AG09319 (cell line): Measurements from ENCODE around the gene TAF4B.
"Not testable (repeated sequence)": the region's sequence is repeated elsewhere in the genome, so short reads cannot be mapped to it uniquely, and the experiment has no call there.

ENCODE experiments used
- DNase-seq: peaks from one replicate; pipeline ENCODE4 v3.0.0-alpha.2; 2010; ENCODE audit warnings: low read depth; ENCODE audit errors: extremely low read depth
- TF ChIP-seq, protein P1 (sequence below): IDR thresholded peaks from 2 replicates; pipeline ENCODE4 v1.5.1; 2011; ENCODE audit warnings: low read depth, mild to moderate bottlenecking, inconsistent platforms, low read length, moderate library complexity

TAF4B gene

DNA sequence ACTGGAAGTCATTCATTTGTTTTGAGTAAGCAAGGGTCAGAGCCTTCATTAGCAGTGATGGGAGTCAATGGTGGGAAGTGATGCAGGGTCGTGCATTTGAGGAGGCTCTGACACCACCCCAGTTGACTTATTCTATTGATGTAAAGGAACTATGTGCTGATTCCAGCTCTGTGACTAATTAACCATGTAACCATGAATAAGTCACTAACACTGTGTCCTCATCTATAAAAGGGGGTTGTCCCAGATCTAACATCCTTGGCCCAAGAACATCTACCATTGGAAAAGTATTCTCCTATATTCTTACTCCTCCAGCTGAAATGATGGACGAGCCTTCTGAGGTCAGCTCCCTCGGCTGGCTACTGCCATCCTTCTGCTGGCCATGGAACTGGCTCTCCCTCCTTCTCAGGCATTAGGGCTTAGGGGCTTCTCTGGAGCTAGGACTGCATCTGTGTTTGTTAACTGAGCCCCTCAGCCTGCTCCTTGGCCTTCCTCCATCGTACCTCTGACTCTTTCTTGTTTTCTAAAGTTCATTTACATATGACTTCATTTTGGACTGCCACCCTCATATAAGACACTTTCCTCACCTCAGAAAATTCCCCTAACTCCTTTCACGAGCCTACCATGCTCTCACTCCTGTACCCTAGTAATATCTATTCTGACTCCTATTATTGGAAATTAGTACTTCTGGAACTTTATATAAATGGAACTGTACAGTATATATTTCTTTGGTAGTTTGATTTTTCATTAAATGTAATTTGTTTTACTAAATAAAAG is 206.6 kb downstream of the TAF4B start:
- TF ChIP-seq, protein P1, sequence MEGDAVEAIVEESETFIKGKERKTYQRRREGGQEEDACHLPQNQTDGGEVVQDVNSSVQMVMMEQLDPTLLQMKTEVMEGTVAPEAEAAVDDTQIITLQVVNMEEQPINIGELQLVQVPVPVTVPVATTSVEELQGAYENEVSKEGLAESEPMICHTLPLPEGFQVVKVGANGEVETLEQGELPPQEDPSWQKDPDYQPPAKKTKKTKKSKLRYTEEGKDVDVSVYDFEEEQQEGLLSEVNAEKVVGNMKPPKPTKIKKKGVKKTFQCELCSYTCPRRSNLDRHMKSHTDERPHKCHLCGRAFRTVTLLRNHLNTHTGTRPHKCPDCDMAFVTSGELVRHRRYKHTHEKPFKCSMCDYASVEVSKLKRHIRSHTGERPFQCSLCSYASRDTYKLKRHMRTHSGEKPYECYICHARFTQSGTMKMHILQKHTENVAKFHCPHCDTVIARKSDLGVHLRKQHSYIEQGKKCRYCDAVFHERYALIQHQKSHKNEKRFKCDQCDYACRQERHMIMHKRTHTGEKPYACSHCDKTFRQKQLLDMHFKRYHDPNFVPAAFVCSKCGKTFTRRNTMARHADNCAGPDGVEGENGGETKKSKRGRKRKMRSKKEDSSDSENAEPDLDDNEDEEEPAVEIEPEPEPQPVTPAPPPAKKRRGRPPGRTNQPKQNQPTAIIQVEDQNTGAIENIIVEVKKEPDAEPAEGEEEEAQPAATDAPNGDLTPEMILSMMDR = no peak
- DNase-seq = no peak

DNA sequence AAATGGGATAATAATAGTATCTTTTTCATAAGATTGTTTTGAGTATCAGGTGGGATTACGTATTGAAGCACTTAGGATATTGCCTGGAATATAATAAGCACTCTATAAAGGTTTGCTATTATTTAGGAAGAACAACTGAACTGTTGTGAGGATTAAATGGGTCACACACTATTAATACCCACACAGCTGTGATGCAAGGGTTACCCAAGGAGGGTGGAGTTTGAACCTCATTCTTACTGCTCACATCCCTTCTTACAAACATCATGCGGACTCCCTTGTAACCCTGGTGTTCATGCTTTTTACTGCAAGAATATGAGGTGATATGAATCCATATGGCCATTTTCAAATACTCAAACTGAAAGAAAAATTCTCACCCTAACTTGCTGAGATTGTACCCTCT is 208.6 kb downstream of the TAF4B start:
- no peak for DNase-seq
- TF ChIP-seq, protein P1 = no peak

DNA sequence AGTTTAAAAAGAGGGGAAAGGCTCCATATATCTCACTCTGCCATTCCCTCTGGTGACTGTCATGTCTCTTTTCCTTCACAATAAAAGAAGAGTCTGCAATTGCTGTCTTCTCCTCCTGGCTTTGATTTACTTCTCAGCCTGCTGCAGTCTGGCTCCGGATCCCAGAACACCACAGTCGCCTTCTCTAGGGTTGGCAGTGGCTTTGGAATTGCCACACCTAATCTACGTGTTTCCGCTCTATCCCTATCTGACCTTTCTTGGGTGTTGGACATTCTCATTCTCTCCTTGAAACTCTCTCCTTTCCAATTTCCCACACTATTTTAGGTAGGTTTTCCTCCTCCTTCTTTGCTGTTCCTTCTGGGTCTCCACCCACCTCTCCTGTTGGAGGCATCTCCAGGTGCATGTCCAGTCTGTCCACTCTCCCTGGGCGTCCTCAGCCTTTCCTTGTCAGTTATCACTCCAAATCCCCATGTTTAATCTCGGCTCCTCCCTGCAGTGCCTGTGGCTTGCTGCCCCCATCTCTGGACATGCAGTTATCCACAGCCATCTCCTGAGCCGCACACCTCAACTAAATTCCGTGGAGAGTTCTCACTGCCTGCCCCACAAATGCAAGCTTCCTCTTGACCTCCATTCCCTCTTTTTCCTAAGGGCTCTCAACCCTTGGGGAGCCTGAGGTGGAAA is 209.3 kb downstream of the TAF4B start:
- DNase-seq = no peak
- TF ChIP-seq, protein P1 = no peak

DNA sequence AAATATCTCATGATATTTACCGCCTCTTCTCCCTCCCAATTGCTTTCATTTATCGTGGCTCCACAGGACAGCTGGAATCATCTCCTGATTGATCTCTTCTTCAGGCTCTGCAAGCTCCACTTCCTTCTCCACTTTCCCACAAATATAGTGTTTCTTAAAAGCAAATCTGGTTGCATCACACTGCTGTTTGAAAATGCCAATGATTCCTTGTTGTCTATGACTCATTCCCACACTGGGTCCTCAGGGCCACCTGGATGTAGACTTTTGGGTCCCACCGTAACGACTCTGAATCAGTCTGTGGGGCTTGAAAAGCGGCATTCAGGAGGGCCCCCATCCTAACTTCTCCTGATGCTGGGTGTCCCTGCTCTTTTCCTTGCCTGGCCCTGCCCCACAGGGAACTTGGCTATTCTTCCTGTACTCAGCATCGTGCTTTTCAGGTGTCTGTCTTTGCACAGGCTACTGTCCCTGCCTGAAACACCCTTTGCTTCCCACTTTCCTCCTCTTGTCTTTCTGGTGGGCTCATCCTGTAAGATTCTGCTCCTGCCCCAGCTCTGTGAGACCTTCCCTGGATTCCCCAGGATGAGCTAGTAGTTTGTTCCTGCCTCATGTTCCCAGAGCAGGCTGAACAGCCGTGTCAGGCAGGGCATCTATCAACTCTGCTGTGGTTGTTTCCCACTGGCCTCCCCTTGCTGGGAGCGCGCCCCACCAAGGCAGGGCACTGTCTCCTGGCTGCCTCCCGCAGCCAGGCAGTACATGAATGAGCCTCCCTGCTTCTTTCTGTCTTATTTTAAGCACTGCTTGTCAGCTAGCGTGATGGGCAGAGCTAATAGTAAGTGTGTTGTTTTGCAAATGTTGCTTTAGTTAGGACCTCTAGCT is 210.2 kb downstream of the TAF4B start:
- peak; percentile 22 for DNase-seq
- TF ChIP-seq, protein P1 = no peak

DNA sequence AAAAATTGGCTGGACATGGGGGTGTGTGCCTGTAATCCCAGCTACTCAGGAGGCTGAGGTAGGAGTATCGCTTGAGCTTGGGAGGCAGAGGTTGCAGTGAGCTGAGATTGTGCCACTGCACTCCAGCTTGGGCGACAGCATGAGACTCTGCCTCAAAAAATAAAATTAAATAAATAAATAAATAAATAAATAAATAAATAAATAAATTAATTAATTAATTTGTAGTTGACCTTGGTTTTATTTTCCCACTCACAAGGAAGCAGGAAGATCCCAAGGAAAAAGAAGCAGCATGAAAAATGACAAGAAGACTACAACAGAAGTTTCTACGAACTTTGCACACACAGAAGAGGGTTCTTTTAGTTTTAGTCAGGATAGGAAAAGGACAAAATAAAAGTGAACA is 211.4 kb downstream of the TAF4B start:
- DNase-seq = not testable (repeated sequence)

DNA sequence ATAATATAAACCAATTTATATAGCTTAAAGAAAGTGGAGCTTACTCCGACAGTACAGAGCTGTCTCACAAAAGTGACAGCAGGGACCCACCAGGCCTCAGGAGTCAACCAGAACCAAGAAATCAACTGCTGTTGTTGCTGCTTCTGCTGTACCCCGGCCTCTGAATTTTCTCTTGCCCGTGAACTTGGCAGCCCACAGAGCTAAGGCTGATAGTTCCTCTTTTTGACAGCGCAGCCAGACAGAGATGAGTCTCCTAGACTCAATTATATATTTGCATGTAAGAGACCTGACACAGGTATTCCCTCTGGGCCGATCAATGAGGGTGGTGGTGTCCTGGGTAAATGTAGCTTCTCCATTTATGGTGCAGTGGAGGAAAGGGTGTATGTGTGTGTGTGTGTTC is 212.7 kb downstream of the TAF4B start:
- no peak for DNase-seq
- TF ChIP-seq, protein P1 = no peak

DNA sequence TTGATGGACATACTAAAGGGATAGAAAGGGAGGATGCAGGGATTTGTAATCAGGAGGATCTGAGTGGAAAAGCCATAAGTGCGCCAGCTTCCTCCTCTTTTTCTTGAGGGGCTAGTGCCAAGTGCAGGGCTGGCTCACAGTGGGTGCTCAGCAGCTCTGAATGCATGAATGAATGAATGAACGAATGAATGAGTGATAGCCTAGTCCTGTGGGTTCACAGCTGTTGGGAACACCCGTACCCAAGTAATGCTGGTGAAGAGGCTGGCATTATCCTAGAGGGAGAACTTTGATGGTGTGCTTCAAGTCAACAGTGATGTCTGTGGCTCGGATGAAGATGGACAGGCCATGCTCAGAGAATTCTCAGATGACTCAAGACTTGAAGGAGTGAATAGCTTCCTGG is 213.3 kb downstream of the TAF4B start:
- DNase-seq = no peak
- TF ChIP-seq, protein P1 = no peak
